Dendritic cell treated with granulocyte-macrophage colony-stimulating factor and Interleukin-4, amounts not matched to agents 40 ng/mL and 50 ng/mL, for 4 days (primary cell): Measurements from ENCODE around the gene MFSD11.
"Not testable (repeated sequence)": the region's sequence is repeated elsewhere in the genome, so short reads cannot be mapped to it uniquely, and the experiment has no call there.

Source experiments
- H3K27ac Mint-ChIP-seq: one replicate; pipeline ENCODE4 v1.8.0; 2022; ENCODE audit warnings: mild to moderate bottlenecking, mixed read lengths
- H3K27me3 Mint-ChIP-seq: one replicate; pipeline ENCODE4 v1.8.0; 2022; ENCODE audit warnings: mild to moderate bottlenecking, mixed read lengths
- H3K36me3 Mint-ChIP-seq: one replicate; pipeline ENCODE4 v1.8.0; 2022; ENCODE audit warnings: low read depth, mixed read lengths
- H3K4me1 Mint-ChIP-seq: one replicate; pipeline ENCODE4 v1.8.0; 2022; ENCODE audit warnings: low read depth, mixed read lengths
- H3K4me3 Mint-ChIP-seq: one replicate; pipeline ENCODE4 v1.8.0; 2022; ENCODE audit warnings: mild to moderate bottlenecking, moderate library complexity, mixed read lengths
- H3K9me3 Mint-ChIP-seq: one replicate; pipeline ENCODE4 v1.8.0; 2022; ENCODE audit warnings: mixed read lengths
- intact Hi-C: fragments of 100-400 bp; cut with micrococcal nuclease; formaldehyde crosslinking; loops from one replicate; pipeline ENCODE4 v1.15.0; 2022

Gene MFSD11

DNA sequence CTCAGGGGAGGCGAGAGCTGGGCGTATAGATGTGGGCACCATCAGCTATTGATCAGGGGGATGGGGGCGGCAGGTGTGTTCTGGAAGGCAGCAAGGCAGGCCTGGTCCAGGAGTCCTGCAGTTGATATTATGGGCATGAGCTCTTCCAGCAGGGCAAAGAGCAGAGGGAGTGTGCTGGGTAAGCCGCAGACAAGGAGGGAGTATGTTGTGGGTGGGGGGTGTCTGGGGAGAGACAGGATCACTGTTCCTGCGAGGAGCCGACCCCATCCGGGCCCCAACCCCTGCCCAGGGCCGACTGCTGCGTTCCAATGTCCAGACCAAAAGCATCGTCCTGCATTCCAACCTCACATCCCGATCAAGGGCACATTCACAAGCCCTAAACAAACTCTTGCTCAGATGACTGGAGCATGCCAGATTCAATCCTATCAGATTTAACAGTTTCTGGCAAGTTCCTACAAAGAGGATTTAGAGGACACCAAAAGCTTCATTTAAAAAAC lies 36.4 kb upstream of the MFSD11 start:
- Mint-ChIP-seq H3K27ac (no peak overlapping the region), H3K4me3 (no peak overlapping the region), H3K27me3 (peaks cover 2% of the 10 kb centered on the region), H3K9me3 (no peaks in the 10 kb centered on the region), H3K4me1 (no peaks in the 10 kb centered on the region), H3K36me3 (no peaks in the 10 kb centered on the region)
- intact Hi-C loops: no loop called here

DNA sequence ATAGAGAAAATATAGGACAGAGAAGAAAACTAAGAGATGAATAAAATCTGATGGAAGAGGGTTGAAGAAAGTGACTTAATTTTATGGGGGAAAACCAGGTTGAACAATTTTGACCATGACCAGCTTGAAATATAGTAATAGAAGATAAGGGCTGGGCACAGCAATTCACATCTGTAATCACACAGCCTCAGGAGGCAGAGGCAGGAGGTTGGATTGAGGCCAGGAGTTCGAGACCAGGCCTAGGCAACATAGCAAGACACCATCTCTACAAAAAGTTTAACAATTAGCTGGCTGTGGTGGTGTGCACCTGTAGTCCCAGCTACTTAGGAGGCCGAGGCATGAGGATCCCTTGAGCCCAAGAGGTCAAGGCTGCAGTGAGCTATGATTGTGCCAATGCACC lies 35.8 kb upstream of the MFSD11 start:
- Mint-ChIP-seq H3K36me3 (no peaks in the 10 kb centered on the region), H3K4me1 (no peaks in the 10 kb centered on the region), H3K27ac (no peak overlapping the region), H3K27me3 (peaks cover 2% of the 10 kb centered on the region), H3K9me3 (no peaks in the 10 kb centered on the region), H3K4me3 (no peak overlapping the region)
- intact Hi-C loops: no loop called here

DNA sequence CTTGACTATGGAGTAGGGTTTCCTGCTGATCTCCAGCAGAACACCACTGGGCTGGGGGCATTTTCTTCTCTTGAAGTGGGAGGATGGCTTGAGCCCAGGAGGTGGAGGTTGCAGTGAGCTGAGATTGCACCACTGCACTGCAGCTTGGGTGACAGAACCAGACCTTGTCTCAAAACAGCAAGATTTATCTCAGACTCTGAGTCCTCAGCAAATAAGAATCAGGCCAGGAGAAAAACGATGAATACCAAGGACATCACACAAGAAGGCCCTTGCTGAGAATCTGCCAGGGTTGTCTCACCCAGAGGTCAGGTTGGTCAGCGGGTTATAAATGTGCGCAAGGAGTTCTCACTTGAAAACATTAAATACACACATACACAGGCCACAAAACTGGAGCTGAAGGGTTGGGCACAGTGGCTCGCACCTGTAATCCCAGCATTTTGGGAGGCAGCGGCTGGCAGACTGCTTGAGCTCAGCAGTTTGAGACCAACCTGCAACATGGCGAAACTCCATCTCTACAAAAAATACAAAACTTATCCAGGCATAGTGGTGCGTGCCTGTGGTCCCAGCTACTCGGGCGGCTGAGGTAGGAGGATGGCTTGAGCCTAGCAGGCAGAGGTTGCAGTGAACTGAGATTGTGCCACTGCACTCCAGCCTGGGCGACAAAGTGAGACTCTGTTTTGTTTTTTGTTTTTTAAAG lies 34.8 kb upstream of the MFSD11 start:
- Mint-ChIP-seq H3K27me3 (peaks cover 2% of the 10 kb centered on the region), H3K9me3 (no peaks in the 10 kb centered on the region), H3K27ac (no peak overlapping the region), H3K4me3 (no peak overlapping the region), H3K4me1 (no peaks in the 10 kb centered on the region), H3K36me3 (no peaks in the 10 kb centered on the region)
- intact Hi-C loops: no loop called here

DNA sequence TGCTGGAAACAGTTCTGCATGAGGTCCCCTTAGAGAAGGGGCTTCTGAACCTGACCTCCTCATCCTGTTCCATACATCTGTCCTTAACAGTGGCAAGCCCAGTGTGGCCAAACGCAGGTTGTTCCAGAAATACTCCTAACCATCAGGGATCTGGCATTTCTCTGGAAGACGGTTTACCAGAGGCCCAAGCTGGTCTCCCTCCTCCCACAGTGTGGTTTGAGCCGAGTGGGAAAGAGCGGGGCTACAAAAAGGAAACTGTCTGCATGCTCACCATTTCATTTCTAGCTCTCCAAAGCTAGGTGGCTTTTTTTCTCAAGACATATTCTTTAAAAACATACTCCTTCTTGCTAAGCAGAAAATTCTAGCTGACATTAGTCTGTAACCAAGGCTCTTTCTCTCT lies 33.1 kb upstream of the MFSD11 start:
- no peak overlapping the region for H3K27ac Mint-ChIP-seq
- H3K4me3 Mint-ChIP-seq: no peak overlapping the region
- no peaks in the 10 kb centered on the region for H3K9me3 Mint-ChIP-seq
- H3K36me3 Mint-ChIP-seq: no peaks in the 10 kb centered on the region
- H3K27me3 Mint-ChIP-seq: peaks cover 16% of the 10 kb centered on the region
- intact Hi-C loops: no loop called here
- H3K4me1 Mint-ChIP-seq: peaks cover 12% of the 10 kb centered on the region

DNA sequence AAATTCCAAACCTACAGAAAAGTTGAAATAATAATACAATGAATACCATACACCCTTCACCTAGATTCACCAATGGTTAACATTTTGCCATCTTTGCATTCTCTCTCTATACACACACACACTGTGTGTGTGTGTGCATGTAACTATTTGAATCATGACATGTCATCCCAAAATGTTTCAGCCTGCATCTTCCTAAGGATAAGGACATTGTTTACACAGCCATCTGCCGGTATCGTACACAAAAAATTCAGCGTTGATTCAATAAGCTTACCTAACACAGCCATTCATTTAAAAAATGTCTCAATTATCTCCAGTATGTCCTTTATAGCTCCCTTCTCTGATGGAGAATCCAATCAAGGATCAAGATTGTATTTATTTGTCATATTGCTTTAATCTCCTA lies 31.1 kb upstream of the MFSD11 start:
- H3K9me3 Mint-ChIP-seq: no peaks in the 10 kb centered on the region

DNA sequence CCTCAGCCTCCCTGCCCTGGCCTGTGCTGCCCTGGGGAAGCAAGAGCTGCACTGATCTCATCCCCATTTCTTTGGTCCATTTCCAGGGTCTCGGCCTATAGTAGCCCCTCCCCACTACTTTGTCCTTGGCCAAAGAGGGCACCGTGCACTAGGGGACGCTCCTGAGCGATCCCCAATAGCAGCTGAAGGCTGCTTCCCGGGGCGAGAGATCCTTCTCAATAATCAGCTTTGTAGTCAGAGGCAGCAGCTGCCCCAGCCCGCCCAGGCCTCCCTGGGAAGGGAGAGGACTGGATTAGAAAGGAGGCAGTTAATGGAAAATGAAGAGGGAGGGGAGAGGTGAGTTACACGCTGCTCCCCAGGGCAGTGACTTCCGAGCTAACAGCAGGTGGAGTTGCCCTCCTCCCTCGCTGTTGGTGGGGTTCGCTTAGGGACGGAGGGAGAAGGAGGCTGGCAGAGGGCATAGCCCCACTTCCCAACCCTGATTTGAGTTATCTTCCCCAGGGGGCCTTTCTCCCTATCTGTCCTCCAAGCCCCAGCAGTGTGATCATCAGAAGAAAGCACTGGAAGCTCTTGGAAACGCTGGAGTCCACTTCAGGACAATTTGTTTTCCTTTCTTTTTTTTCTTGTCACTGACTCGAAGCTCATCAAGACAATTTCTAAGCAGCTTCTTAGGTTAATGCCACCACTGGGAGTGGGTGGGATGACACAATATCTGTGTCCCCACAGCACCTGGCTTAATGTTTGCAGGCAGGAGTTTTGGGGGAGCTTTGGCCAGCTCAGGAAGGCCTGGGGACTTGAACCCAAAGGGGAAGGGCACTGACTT lies 29.7 kb upstream of the MFSD11 start:
- Mint-ChIP-seq H3K27ac (no peak overlapping the region), H3K9me3 (no peaks in the 10 kb centered on the region), H3K27me3 (peaks cover 23% of the 10 kb centered on the region), H3K36me3 (peaks cover 9% of the 10 kb centered on the region), H3K4me1 (peaks cover 28% of the 10 kb centered on the region), H3K4me3 (no peak overlapping the region)
- intact Hi-C loops: no loop called here

More for the DNA sequence above, 31.1 kb upstream of the MFSD11 start:
- no peaks in the 10 kb centered on the region for H3K36me3 Mint-ChIP-seq
- H3K4me3 Mint-ChIP-seq: no peak overlapping the region
- intact Hi-C loops: no loop called here
- H3K4me1 Mint-ChIP-seq: peaks cover 23% of the 10 kb centered on the region
- no peak overlapping the region for H3K27ac Mint-ChIP-seq
- H3K27me3 Mint-ChIP-seq: peaks cover 21% of the 10 kb centered on the region

DNA sequence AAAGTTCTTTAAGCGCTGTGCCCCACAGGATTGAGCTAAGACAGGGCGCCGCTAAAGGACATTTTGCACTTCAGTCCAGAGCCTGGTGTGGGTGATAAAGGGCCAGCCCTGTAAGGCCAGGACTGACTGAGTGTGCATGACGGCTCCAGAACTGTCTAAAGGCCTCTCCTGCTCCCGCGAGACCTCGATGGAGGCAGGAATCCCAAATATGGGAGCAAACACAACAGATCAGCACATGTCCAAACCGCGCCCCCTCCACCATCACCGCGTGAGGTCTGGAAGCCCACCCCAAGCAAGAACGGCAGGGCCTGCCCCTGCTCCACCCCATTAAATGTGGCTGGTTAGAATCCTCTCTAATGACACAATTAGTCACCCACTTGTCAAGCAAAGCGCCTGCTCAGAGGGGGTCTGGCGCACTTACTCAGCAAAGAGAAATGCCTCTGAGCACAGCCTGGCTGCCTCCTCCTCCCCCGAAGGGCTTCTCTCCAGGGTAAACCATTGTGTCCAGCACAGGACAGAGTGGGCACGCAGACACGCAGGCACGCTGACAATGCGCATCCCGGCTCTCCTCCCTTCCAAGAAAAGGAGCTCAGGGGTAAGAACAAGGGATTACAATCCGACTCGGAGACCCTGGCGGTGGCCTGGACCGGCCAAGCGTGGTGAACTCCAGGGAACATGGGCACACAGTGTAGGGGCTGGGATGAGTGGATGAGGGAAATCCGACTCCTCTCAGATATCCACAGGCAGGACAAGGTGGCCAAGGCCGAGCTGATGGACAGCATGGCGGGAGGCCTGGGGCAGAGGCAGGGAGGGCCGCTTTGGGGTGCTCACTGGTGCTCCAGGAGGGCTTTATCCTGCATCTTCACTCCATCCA lies 28.6 kb upstream of the MFSD11 start:
- H3K27me3 Mint-ChIP-seq: peaks cover 23% of the 10 kb centered on the region
- peaks cover 33% of the 10 kb centered on the region for H3K4me1 Mint-ChIP-seq
- peaks cover 20% of the 10 kb centered on the region for H3K36me3 Mint-ChIP-seq
- no peaks in the 10 kb centered on the region for H3K9me3 Mint-ChIP-seq
- peak overlapping the region; percentile 61 for H3K4me3 Mint-ChIP-seq
- intact Hi-C loops: no loop called here
- H3K27ac Mint-ChIP-seq: no peak overlapping the region

DNA sequence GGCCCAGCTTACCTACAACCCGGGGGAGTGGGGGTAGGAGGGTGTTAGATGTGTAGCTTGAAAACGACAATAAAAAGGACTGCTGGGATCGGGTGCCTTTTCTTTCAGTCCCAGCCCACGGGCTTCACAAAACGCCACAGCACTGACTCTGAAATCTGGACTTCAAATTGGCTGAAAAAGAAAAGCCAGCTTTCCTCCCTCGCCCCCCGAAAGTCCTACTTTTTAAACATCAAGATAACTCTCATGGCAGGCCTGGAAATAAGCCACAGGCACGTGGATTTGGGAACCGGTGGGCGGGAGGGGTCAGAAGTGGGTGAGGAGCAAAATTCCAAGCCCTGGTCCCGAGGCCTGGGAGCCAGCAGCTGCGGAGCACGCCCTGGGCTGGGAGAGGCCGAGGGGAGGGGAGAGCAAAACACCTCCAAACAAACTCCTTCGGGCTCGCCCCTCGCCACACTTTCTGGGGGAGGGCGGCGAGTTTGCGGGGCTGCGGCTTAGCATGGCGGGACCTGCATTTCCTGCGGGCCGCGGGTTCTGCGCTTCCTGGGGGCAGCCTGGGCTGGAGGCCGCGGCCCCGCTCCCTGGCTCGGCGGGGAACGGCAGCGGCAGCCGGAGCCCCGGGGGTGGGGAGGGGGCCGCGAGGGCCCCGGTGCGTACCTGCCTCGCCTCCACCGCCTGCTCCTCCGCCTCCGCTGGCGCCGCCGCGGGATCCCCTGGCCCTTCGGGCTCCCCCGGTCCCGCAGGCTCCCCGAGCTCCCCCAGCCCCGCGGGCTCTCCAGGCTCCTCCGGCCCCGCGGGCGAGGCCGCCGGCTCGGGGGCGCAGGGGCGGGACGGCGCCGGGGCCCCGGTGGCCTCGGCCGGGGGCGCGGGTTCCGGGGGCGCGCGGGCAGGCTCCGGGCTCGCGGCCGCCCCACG lies 27.7 kb upstream of the MFSD11 start:
- H3K27ac Mint-ChIP-seq, H3K9me3 Mint-ChIP-seq: not testable (repeated sequence)
- intact Hi-C loops: loop anchor here (10.0 kb wide), 1 partner anchor 185 kb away; no protein-coding TSS in a partner anchor
- Mint-ChIP-seq H3K36me3 (peaks cover 29% of the 10 kb centered on the region), H3K4me1 (peaks cover 40% of the 10 kb centered on the region), H3K4me3 (peak overlapping the region; percentile 61), H3K27me3 (peaks cover 23% of the 10 kb centered on the region)

DNA sequence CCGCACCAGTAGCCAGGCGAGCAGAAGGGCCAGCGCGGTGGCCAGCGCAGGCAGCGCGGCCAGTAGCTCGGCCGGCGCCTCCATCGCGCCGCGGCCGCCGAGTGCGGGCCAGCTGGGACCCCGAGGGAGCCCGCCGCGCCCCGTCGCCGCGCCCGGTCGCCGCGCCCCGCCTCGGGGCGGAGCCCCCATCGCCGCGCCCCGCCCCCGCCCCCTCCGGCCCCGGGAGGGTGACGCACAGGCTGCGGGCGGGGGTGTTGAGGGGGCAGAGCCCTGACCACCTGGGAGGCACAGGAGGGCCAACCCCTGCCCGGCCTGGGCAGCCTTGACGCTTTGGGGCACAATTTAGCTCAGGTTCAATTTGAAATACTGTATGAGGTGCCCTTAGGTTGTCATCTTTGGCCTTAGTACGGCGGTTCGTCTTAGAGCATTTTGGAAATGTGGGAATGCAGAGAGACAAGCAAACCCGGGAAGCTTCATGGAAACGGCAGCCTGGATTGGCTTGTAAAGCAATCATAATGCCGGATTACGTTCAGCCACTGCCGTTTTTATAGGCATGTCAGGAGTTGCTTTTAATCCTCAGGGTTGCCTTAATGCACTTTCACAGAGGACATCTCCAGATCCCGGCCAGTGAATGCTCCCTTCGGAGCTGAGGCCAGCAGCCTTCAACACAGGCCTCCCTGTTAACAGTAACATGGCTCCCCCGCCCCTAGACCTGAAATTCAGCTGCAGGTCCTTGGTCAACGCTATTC lies 26.9 kb upstream of the MFSD11 start, which contains the start of gene MXRA7:
MXRA7 (minus strand) TSS at position 103 of the 749 bp plus-strand sequence; CDS start at position 84, 19 bp downstream.
- peak within 1 kb of the TSS; percentile 61 for H3K4me3 Mint-ChIP-seq
- H3K9me3 Mint-ChIP-seq: no peaks in the 10 kb centered on the region
- no peak within 1 kb of the TSS for H3K27ac Mint-ChIP-seq
- peaks cover 23% of the 10 kb centered on the region for H3K27me3 Mint-ChIP-seq
- peaks cover 48% of the 10 kb centered on the region for H3K4me1 Mint-ChIP-seq
- intact Hi-C loops: loop anchor here (10.0 kb wide), 1 partner anchor 186 kb away; no protein-coding TSS in a partner anchor
- peaks cover 37% of the 10 kb centered on the region for H3K36me3 Mint-ChIP-seq

DNA sequence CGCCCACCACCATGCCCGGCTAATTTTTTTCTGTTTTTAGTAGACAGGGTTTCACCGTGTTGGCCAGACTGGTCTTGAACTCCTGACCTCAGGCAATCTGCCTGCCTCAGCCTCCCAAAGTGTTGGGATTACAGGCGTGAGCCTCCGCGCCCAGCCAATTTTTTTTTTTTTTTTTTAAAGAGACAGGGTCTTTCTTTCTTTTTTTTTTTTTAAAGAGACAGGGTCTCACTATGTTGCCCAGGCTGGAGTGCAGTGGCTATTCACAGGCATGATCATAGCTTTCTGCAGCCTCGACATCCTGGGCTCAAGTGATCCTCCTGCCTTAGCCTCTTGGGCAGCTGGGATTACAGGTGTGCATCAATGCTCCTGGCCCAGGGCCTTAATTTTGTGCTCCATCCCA lies 25.6 kb upstream of the MFSD11 start:
- H3K9me3 Mint-ChIP-seq, H3K4me3 Mint-ChIP-seq, H3K27ac Mint-ChIP-seq: not testable (repeated sequence)
- H3K4me1 Mint-ChIP-seq: peaks cover 59% of the 10 kb centered on the region
- peaks cover 23% of the 10 kb centered on the region for H3K27me3 Mint-ChIP-seq
- H3K36me3 Mint-ChIP-seq: peaks cover 50% of the 10 kb centered on the region
- intact Hi-C loops: loop anchor here (10.0 kb wide), 1 partner anchor 188 kb away; no protein-coding TSS in a partner anchor

DNA sequence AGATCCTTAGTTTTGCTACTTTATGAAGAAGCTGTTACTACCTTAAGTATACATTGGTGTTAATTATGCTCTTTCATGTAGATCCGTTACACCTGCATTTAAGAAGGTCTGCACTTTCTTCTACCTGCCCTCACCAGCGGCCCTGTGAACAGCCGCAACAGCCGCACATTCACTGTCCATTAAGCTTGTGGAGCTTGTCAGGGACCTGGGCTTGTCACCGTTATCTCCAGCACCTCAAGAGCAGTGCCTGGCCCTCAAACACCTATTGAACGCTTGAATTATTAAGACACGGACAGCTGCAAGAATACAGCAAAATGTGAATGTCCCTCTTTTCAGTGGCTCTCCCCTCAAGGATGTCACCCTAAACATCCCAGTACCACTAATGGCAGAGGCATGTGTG lies 24.2 kb upstream of the MFSD11 start:
- H3K27me3 Mint-ChIP-seq: peaks cover 17% of the 10 kb centered on the region
- no peaks in the 10 kb centered on the region for H3K9me3 Mint-ChIP-seq
- peaks cover 64% of the 10 kb centered on the region for H3K4me1 Mint-ChIP-seq
- H3K4me3 Mint-ChIP-seq: no peak overlapping the region
- no peak overlapping the region for H3K27ac Mint-ChIP-seq
- peaks cover 64% of the 10 kb centered on the region for H3K36me3 Mint-ChIP-seq
- intact Hi-C loops: loop anchor here (10.0 kb wide), 1 partner anchor 189 kb away; no protein-coding TSS in a partner anchor

DNA sequence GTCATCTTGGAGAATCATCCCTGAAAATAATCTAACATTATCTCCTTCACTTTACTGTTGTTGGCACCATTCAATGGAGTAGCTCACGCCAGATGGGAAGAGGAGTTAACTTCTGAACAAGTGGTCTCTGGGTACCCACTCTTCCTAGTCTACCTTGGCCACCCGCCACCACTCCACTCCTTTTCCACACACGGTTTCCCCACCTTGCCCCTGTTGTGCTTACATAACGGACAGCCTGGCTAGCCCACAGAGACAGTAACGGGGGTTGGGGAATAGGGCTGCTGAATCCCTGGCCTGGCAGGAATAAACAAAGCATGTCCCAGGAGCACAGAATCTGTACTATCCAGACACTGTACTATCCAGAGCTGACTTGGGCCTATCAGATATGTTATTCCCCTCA lies 23.6 kb upstream of the MFSD11 start:
- no peak overlapping the region for H3K27ac Mint-ChIP-seq
- intact Hi-C loops: loop anchor here (10.0 kb wide), 1 partner anchor 190 kb away; no protein-coding TSS in a partner anchor
- peaks cover 59% of the 10 kb centered on the region for H3K4me1 Mint-ChIP-seq
- no peak overlapping the region for H3K4me3 Mint-ChIP-seq
- no peaks in the 10 kb centered on the region for H3K9me3 Mint-ChIP-seq
- H3K27me3 Mint-ChIP-seq: peaks cover 11% of the 10 kb centered on the region
- H3K36me3 Mint-ChIP-seq: peaks cover 70% of the 10 kb centered on the region
